GM12878 (cell line): Measurements from ENCODE around the gene ADAM20. TPM values are rescaled to one million over a fixed set of nuclear protein-coding genes. Genes with fewer than 3 reads are reported as not detected.

Experiments
- ATAC-seq: fragments of 200-7000 bp; cut with Tn5 transposase; 3 replicates; pipeline ENCODE4 v1.9.1; 2020; ENCODE audit warnings: mild to moderate bottlenecking, moderate library complexity
- BruUV-seq: library from RNA; stranded (reverse); fragments of 400-500 nt; replicated peaks from 2 replicates; lab custom pipeline; 2021; lab: Mats Ljungman, UMichigan
- CTCF ChIA-PET: fragments of 300-600 bp; sonication (Branson Sonifier 250); formaldehyde crosslinking; extraction: SDS; loops from one replicate; lab custom pipeline; 2021; ENCODE audit warnings: inconsistent platforms; lab: Yijun Ruan, JAX
- POLR2A ChIA-PET: fragments of 350-600 bp; formaldehyde crosslinking; extraction: SDS; loops from one replicate; lab custom pipeline; 2021; ENCODE audit warnings: inconsistent platforms; lab: Charles Lee
- RAD21 ChIA-PET: fragments of 300-600 bp; sonication (Branson Sonifier 250); formaldehyde crosslinking; loops from one replicate; lab custom pipeline; 2023; ENCODE audit warnings: antibody characterized with exemption; ENCODE audit not compliant: unreplicated experiment; lab: Charles Lee
- SMC1A ChIA-PET: fragments of 300-600 bp; sonication (Branson Sonifier 250); formaldehyde crosslinking; loops from one replicate; lab custom pipeline; 2023; ENCODE audit not compliant: unreplicated experiment, uncharacterized antibody; lab: Charles Lee
- DNase-seq: peaks from one replicate; pipeline ENCODE4 v3.0.0-alpha.2; 2011; ENCODE audit warnings: low read depth, low spot score
- FAIRE-seq: peaks from 3 replicates; lab custom pipeline; 2011; peaks lifted over from hg19 to GRCh38; lab: Jason Lieb, UNC
- H2AFZ ChIP-seq: 2 replicates; pipeline ENCODE4 v1.6.0; 2011; ENCODE audit warnings: low read depth, low read length, control low read depth; ENCODE audit not compliant: control insufficient read depth
- H3K27ac ChIP-seq: 2 replicates; pipeline ENCODE4 v1.5.1; 2011; ENCODE audit warnings: control low read depth; ENCODE audit not compliant: control insufficient read depth, insufficient read depth
- H3K27me3 ChIP-seq, 2 experiments: replicated peaks in 1 of 2; 2 replicates each; pipeline versions ENCODE4 v1.6.0 to v1.6.1; 2011; ENCODE audit warnings: low read length in 1 of 2; ENCODE audit not compliant: control insufficient read depth in 2 of 2, insufficient read depth in 2 of 2
- H3K36me3 ChIP-seq, 2 experiments: 2 replicates each; pipeline ENCODE4 v1.5.1; 2011; ENCODE audit warnings: low read length in 1 of 2; ENCODE audit not compliant: control insufficient read depth in 2 of 2, insufficient read depth in 2 of 2
- H3K4me1 ChIP-seq: 2 replicates; pipeline ENCODE4 v1.6.1; 2011; ENCODE audit warnings: mild to moderate bottlenecking, low read length, moderate library complexity, mixed read lengths; ENCODE audit not compliant: control insufficient read depth, insufficient read depth
- H3K4me2 ChIP-seq: 2 replicates; pipeline ENCODE4 v1.6.0; 2011; ENCODE audit warnings: control low read depth; ENCODE audit not compliant: control insufficient read depth, insufficient read depth
- H3K4me3 ChIP-seq: fragments of 200-600 bp; sonication (generic); 2 replicates; pipeline ENCODE4 v1.5.1; 2016
- H3K79me2 ChIP-seq: 2 replicates; pipeline ENCODE4 v1.6.0; 2011; ENCODE audit warnings: low read length; ENCODE audit not compliant: control insufficient read depth, insufficient read depth
- H3K9ac ChIP-seq: 2 replicates; pipeline ENCODE4 v1.8.0; 2011; ENCODE audit warnings: low read length, control low read depth, mixed read lengths; ENCODE audit not compliant: control insufficient read depth, insufficient read depth
- H3K9me3 ChIP-seq: replicated peaks from 3 replicates; pipeline ENCODE4 v1.5.1; 2011; ENCODE audit warnings: mild to moderate bottlenecking, low read length; ENCODE audit not compliant: control insufficient read depth, insufficient read depth
- H4K20me1 ChIP-seq: 2 replicates; pipeline ENCODE4 v1.6.0; 2011; ENCODE audit not compliant: control insufficient read depth, insufficient read depth
- ATF3 ChIP-seq: IDR thresholded peaks from 2 replicates; pipeline ENCODE4 v1.6.1; 2011; ENCODE audit warnings: low read depth, mild to moderate bottlenecking, low read length, moderate library complexity, borderline replicate concordance; ENCODE audit errors: extremely low read depth
- ATF7 ChIP-seq: fragments of 450-650 bp; IDR thresholded peaks from 2 replicates; pipeline ENCODE4 v1.6.1; 2016; ENCODE audit warnings: low read depth, mild to moderate bottlenecking
- CBX5 ChIP-seq: sonication (generic); IDR thresholded peaks from 2 replicates; pipeline ENCODE4 v1.6.1; 2016; ENCODE audit warnings: low read depth, moderate library complexity, mild to moderate bottlenecking, inconsistent platforms
- CEBPB ChIP-seq, 2 experiments: fragments of 150-350 bp in 1 of 2; IDR thresholded peaks; 2 replicates each; pipeline ENCODE4 v1.6.1; 2012 to 2014; ENCODE audit warnings: low read depth in 2 of 2, low read length in 2 of 2, borderline replicate concordance in 1 of 2, inconsistent platforms in 1 of 2
- EGR1 ChIP-seq, 2 experiments: IDR thresholded peaks; 1 replicate in 1 of 2; 2 replicates in 1 of 2; pipeline ENCODE4 v1.6.1; 2011 to 2012; ENCODE audit warnings: low read depth in 2 of 2, low read length in 2 of 2, borderline replicate concordance in 1 of 2, mild to moderate bottlenecking in 1 of 2, moderate library complexity in 1 of 2
- HSF1 ChIP-seq: fragments of 150-350 bp; IDR thresholded peaks from 2 replicates; pipeline ENCODE4 v1.6.1; 2014; ENCODE audit warnings: mild to moderate bottlenecking, low read depth, low read length
- KAT2A ChIP-seq: conservative IDR thresholded peaks from 2 replicates; pipeline ENCODE4 v1.6.1; 2011; ENCODE audit warnings: low read depth, low read length; ENCODE audit not compliant: control insufficient read depth
- MYB ChIP-seq: fragments of 150-350 bp; IDR thresholded peaks from 2 replicates; pipeline ENCODE4 v1.6.1; 2014; ENCODE audit warnings: mild to moderate bottlenecking, low read depth, low read length, borderline replicate concordance
- SIX5 ChIP-seq: IDR thresholded peaks from 2 replicates; pipeline ENCODE4 v1.6.1; 2011; ENCODE audit warnings: mild to moderate bottlenecking, low read depth, low read length, moderate library complexity; ENCODE audit not compliant: severe bottlenecking
- SP1 ChIP-seq: IDR thresholded peaks from one replicate; pipeline ENCODE4 v1.6.1; 2011; ENCODE audit warnings: low read depth, low read length
- SREBF2 ChIP-seq: IDR thresholded peaks from 2 replicates; pipeline ENCODE4 v1.6.1; 2012; ENCODE audit warnings: mild to moderate bottlenecking, low read length
- SRF ChIP-seq, 2 experiments: IDR thresholded peaks; 2 replicates each; pipeline ENCODE4 v1.6.1; 2011; ENCODE audit warnings: low read depth in 2 of 2, low read length in 2 of 2, mild to moderate bottlenecking in 1 of 2, moderate library complexity in 1 of 2
- STAT3 ChIP-seq: IDR thresholded peaks from 2 replicates; pipeline ENCODE4 v1.6.1; 2011; ENCODE audit warnings: low read depth, low read length, improper control_type of control experiment
- TAF1 ChIP-seq: IDR thresholded peaks from 2 replicates; pipeline ENCODE4 v1.6.1; 2011; ENCODE audit warnings: mild to moderate bottlenecking, low read depth, low read length, borderline replicate concordance
- USF1 ChIP-seq: IDR thresholded peaks from 2 replicates; pipeline ENCODE4 v1.6.1; 2011; ENCODE audit warnings: borderline replicate concordance, low read depth, mild to moderate bottlenecking, moderate library complexity, mixed read lengths, low read length; ENCODE audit not compliant: insufficient read depth; ENCODE audit errors: extremely low read length
- YBX1 ChIP-seq: fragments of 450-650 bp; IDR thresholded peaks from 2 replicates; pipeline ENCODE4 v1.6.1; 2016; ENCODE audit warnings: antibody characterized with exemption
- ZNF622 ChIP-seq: fragments of 450-650 bp; IDR thresholded peaks from 2 replicates; pipeline ENCODE4 v1.6.1; 2017; ENCODE audit warnings: mild to moderate bottlenecking, inconsistent platforms
- WGBS: methylation state at CpG from one replicate; pipeline ENCODE4 v1.1.6; 2016; ENCODE audit warnings: low lambda C conversion rate; ENCODE audit not compliant: insufficient replicate concordance, insufficient coverage; ENCODE audit errors: missing lambda C conversion rate; 5-methylcytosine and 5-hydroxymethylcytosine counted together
- in situ Hi-C: fragments of 300-500 bp; cut with MboI; formaldehyde crosslinking; loops from 9 replicates; pipeline ENCODE4 v1.14.3; 2018; ENCODE audit warnings: mixed read lengths
- intact Hi-C: fragments of 100-400 bp; cut with micrococcal nuclease; formaldehyde crosslinking; loops from one replicate; pipeline ENCODE4 v1.14.2; 2022; ENCODE audit not compliant: unreplicated experiment
- polyA plus RNA-seq, 11 experiments: library from polyadenylated mRNA; depleted of rRNA in 4 of 11; unstranded in 6 of 11; stranded (reverse) in 5 of 11; fragments of >200 nt; fragmentation: Nextera tagmentation in 4 of 11; fragmentation: Illumina TruSeq in 1 of 11; extraction: Ambion mirVana in 4 of 11; extraction: Trizol in 1 of 11; gene quantifications; 1 replicate in 1 of 11; 2 replicates in 10 of 11; pipeline versions ENCODE4 v1.2.1 to v1.2.3, GENCODE V29; 2011 to 2016; ENCODE audit warnings: inconsistent platforms in 2 of 11, missing spikeins in 2 of 11, low read depth in 1 of 11
- total RNA-seq, 4 experiments: library from RNA; depleted of rRNA in 3 of 4; stranded (reverse); fragments of >200 nt in 3 of 4; fragmentation: Illumina TruSeq in 1 of 4; extraction: Trizol in 1 of 4; gene quantifications; 2 replicates each; pipeline versions ENCODE4 v1.2.1 to v1.2.3, GENCODE V29; 2013 to 2021
- TF ChIP-seq, protein P1 (sequence below): fragments of 450-650 bp; IDR thresholded peaks from 2 replicates; pipeline ENCODE4 v1.6.1; 2014; ENCODE audit warnings: mild to moderate bottlenecking
- TF ChIP-seq, protein P2 (sequence below): IDR thresholded peaks from 2 replicates; pipeline ENCODE4 v1.6.1; 2011; ENCODE audit warnings: borderline replicate concordance, low read depth, mild to moderate bottlenecking, moderate library complexity, low read length; ENCODE audit not compliant: insufficient read depth, poor library complexity, severe bottlenecking

The ADAM20 gene
- total and polyA plus RNA-seq, 10 of the 15 experiments (the other 5 are each of a cell fraction or from before 2014, with no cell fraction given) = 0.04 to 0.34 (median 0.10) TPM; not detected in 3

GRCh38 chr14:70571139-70571538, 36.3 kb upstream of the ADAM20 start:
- SMC1A ChIA-PET = no interaction called here
- TF ChIP-seq SRF (IDR thresholded peaks at IDR 0.05; ENCODE audit: low read depth in 2 of 2, low read length in 2 of 2) (no peak), SREBF2 (no peak), ZNF622 (no peak), STAT3 (no peak), SP1 (no peak), TAF1 (no peak), EGR1 (IDR thresholded peaks at IDR 0.05; ENCODE audit: borderline replicate concordance in 1 of 2, low read depth in 2 of 2, low read length in 2 of 2) (no peak), KAT2A (no peak), MYB (no peak), SIX5 (no peak), ATF3 (no peak), ATF7 (no peak), HSF1 (no peak), CBX5 (no peak), YBX1 (no peak), USF1 (no peak), CEBPB (IDR thresholded peaks at IDR 0.05; ENCODE audit: borderline replicate concordance in 1 of 2, low read depth in 2 of 2, low read length in 2 of 2) (no peak)
- TF ChIP-seq, protein P1, sequence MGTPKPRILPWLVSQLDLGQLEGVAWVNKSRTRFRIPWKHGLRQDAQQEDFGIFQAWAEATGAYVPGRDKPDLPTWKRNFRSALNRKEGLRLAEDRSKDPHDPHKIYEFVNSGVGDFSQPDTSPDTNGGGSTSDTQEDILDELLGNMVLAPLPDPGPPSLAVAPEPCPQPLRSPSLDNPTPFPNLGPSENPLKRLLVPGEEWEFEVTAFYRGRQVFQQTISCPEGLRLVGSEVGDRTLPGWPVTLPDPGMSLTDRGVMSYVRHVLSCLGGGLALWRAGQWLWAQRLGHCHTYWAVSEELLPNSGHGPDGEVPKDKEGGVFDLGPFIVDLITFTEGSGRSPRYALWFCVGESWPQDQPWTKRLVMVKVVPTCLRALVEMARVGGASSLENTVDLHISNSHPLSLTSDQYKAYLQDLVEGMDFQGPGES = no peak
- TF ChIP-seq, protein P2, sequence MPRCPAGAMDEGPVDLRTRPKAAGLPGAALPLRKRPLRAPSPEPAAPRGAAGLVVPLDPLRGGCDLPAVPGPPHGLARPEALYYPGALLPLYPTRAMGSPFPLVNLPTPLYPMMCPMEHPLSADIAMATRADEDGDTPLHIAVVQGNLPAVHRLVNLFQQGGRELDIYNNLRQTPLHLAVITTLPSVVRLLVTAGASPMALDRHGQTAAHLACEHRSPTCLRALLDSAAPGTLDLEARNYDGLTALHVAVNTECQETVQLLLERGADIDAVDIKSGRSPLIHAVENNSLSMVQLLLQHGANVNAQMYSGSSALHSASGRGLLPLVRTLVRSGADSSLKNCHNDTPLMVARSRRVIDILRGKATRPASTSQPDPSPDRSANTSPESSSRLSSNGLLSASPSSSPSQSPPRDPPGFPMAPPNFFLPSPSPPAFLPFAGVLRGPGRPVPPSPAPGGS = no peak
- Histone ChIP-seq H3K27me3 (no peaks in the 10 kb centered on the region), H4K20me1 (no peaks in the 10 kb centered on the region), H3K4me3 (no peak overlapping the region), H3K4me1 (no peaks in the 10 kb centered on the region), H3K27ac (no peak overlapping the region), H2AFZ (no peak overlapping the region), H3K4me2 (no peak overlapping the region), H3K9ac (no peak overlapping the region), H3K79me2 (no peaks in the 10 kb centered on the region), H3K9me3 (no peaks in the 10 kb centered on the region; the same call in 1 of the 3 replicates), H3K36me3 (0 out of 4 replicates have a peak, but pooled peaks cover 0 to 4% of the 10 kb centered on the region in 2 experiments)
- in situ Hi-C loops = no loop called here
- intact Hi-C loops = no loop called here
- RAD21 ChIA-PET = no interaction called here
- ATAC-seq = no peak
- BruUV-seq = no TSS peak
- FAIRE-seq = no peak
- no peak for DNase-seq
- CTCF ChIA-PET = no interaction called here
- 100% methylated on average over 2 of the region's 2 CpGs for WGBS
- POLR2A ChIA-PET = no interaction called here
